Measurements from ENCODE around the gene OGFR. TPM values are rescaled to one million over a fixed set of nuclear protein-coding genes. Genes with fewer than 3 reads are reported as not detected.

OGFR gene
- total and polyA plus RNA-seq, 12 donors: 9.3 to 157 (median 45.0) TPM

DNA sequence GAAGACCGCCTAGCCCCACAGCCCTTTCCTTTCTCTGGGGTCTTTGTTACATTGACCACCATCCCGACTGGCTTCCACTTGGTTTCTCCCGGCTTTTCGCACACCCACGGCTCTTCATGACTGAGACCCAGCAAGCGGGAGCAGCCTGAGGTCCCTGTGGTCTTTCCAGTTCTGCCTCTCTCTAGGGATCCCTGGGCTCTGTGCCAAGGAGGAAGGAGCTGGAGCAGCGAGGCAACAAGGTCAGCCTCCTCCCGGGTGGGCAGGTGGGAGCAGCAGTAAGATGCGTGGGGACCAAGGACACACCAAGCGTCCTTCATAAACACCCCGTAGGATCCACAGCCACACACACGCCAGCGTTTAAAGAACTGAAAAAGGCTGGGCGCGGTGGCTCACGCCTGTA is 37.9 kb upstream of the OGFR start:
- TF ChIP-seq POLR2A (IDR thresholded peaks at IDR 0.05): no peak
- TF ChIP-seq, protein P1, sequence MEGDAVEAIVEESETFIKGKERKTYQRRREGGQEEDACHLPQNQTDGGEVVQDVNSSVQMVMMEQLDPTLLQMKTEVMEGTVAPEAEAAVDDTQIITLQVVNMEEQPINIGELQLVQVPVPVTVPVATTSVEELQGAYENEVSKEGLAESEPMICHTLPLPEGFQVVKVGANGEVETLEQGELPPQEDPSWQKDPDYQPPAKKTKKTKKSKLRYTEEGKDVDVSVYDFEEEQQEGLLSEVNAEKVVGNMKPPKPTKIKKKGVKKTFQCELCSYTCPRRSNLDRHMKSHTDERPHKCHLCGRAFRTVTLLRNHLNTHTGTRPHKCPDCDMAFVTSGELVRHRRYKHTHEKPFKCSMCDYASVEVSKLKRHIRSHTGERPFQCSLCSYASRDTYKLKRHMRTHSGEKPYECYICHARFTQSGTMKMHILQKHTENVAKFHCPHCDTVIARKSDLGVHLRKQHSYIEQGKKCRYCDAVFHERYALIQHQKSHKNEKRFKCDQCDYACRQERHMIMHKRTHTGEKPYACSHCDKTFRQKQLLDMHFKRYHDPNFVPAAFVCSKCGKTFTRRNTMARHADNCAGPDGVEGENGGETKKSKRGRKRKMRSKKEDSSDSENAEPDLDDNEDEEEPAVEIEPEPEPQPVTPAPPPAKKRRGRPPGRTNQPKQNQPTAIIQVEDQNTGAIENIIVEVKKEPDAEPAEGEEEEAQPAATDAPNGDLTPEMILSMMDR (IDR thresholded peaks at IDR 0.05): no peak
- Histone ChIP-seq H3K9me3 (replicated peaks in 1 of 3) (no peaks in the 10 kb centered on the region), H3K36me3 (replicated peaks in 1 of 2) (no peaks in the 10 kb centered on the region), H3K4me3 (no peak overlapping the region), H3K27ac (no peak overlapping the region), H3K4me1 (replicated peaks in 1 of 2) (peaks cover 4 to 8% of the 10 kb centered on the region in 2 donors), H3K27me3 (peaks cover 4% of the 10 kb centered on the region)
- intact Hi-C loops (cut with DNase I): no loop called here
- DNase-seq: no peak
- 36 to 46% (median 43%) methylated on average over 16 of the region's 16 CpGs for WGBS, 4 donors

DNA sequence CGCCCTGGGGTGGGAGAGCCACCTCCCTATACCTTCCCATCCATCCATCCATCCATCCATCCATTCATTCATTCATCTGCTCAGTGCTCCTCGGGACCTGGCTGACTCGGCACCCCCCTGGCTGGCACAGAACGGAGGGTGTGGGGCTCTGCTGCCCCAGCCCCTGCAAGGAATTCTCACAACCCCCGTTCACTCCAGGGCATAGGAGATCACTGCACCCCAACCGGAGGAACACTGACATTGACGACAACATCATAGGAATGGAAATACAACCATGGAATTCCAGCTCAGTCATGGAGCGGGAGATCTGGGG is 36.4 kb upstream of the OGFR start:
- Histone ChIP-seq H3K27ac (peak overlapping the region in 1 of 5 donors; percentile 16), H3K9me3 (replicated peaks in 1 of 3) (no peaks in the 10 kb centered on the region), H3K27me3 (peaks cover 4% of the 10 kb centered on the region), H3K4me1 (replicated peaks in 1 of 2) (peaks cover 8 to 15% of the 10 kb centered on the region in 2 donors), H3K36me3 (replicated peaks in 1 of 2) (no peaks in the 10 kb centered on the region), H3K4me3 (no peak overlapping the region)
- WGBS, 4 donors: 82 to 91% (median 86%) methylated on average over 4 to 8 of the region's 8 CpGs
- no peak for DNase-seq
- TF ChIP-seq POLR2A (IDR thresholded peaks at IDR 0.05): no peak
- TF ChIP-seq, protein P1 (IDR thresholded peaks at IDR 0.05): no peak
- intact Hi-C loops (cut with DNase I): no loop called here

DNA sequence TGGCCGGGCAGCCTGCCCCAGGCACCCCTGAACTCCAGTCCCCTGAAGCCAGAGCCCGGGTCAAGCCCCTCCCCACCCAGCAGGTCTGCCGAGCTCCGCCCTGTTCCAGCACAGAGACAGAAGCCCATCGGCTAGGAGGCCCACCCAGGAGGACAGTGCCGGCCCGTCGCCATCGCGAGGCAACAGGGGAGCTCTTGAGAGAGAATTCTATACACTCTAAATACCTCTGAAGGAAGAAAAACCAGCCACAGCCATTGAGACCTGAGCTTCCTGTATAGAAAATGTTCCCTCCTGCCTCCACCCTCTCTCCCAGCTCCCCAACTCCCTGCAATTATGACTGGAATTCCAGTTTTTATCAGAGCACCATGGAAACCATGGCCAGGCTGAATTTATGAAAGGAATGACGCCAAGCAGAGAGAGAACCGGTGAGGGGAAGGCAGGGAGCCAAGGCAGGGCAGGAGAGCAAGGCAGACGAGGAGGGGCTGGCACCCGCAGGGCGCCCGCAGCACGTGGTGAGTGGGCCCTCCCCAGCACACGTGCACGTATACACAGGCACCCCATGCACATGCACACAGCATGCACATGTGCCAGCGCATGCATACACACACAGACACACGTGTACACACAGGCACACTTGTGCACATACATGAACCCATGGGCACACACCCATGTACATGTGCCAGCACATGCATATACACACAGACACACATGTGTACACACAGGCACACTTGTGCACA is 35.9 kb upstream of the OGFR start:
- Histone ChIP-seq H3K27me3 (peaks cover 4% of the 10 kb centered on the region), H3K36me3 (replicated peaks in 1 of 2) (no peaks in the 10 kb centered on the region), H3K4me3 (no peak overlapping the region), H3K27ac (peak overlapping the region in 1 of 5 donors; percentile 16), H3K4me1 (replicated peaks in 1 of 2) (peaks cover 8 to 15% of the 10 kb centered on the region in 2 donors), H3K9me3 (replicated peaks in 1 of 3) (no peaks in the 10 kb centered on the region)
- DNase-seq: peak; percentile 71 to 90 (median 79)
- WGBS, 4 donors: 31 to 44% (median 39%) methylated on average over 13 to 21 of the region's 21 CpGs
- intact Hi-C loops (cut with DNase I): no loop called here
- TF ChIP-seq, protein P1 (IDR thresholded peaks at IDR 0.05): no peak
- peak in 1 of 2 donors; percentile 19 for TF ChIP-seq POLR2A (IDR thresholded peaks at IDR 0.05)

DNA sequence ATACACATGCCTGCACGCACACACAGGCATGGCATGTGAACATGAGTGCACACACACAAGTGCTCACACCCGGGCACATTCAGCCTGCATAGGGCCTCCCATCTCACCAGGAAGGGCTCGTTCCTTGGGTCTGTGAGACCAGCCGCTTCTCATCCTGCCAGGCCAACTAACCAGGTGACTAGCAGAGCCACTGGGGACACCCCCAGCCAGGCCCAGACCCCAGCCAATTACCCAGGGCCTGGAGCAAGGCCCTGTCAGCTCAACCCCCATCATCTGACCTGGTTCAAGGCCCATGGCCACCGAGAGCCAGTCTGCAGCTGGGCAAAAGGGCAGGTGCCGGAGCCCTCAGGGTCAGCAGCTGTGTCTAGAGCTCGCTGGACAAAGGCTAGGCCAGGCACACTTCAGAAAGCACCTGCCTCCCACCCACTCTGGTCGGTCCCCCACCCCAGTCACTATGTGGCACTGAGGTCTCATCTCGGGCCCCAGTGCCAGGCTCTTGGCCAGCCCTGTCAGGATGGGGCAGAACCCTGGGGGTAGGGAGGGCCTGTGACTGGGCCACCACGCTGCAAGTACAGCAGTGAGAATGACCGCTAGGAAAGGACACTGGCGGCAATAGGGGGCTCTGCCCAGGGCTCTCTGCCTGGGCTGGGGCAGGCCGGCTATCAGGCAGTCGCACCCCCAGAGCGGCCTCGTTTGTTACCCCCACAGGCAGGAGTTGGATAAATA is 35.1 kb upstream of the OGFR start:
- no peak overlapping the region for H3K27ac ChIP-seq
- peaks cover 1% of the 10 kb centered on the region for H3K27me3 ChIP-seq
- peaks cover 8 to 15% of the 10 kb centered on the region in 2 donors for H3K4me1 ChIP-seq (replicated peaks in 1 of 2)
- WGBS, 4 donors: 83 to 88% (median 85%) methylated on average over 5 to 16 of the region's 16 CpGs
- intact Hi-C loops (cut with DNase I): no loop called here
- DNase-seq: no peak
- no peaks in the 10 kb centered on the region for H3K36me3 ChIP-seq (replicated peaks in 1 of 2)
- no peak for TF ChIP-seq POLR2A (IDR thresholded peaks at IDR 0.05)
- TF ChIP-seq, protein P1 (IDR thresholded peaks at IDR 0.05): no peak
- H3K9me3 ChIP-seq (replicated peaks in 1 of 3): no peaks in the 10 kb centered on the region
- H3K4me3 ChIP-seq: no peak overlapping the region

Measured in adrenal gland (tissue), 12 donors.